Brain microvascular endothelial cell (primary cell): ENCODE data around the gene UTP25.

Source experiments
- DNase-seq: peaks from one replicate; pipeline ENCODE4 v3.0.0-alpha.2; 2020
- H3K27ac ChIP-seq: fragments of 250-450 bp; sonication (Bioruptor Pico); 2 replicates; pipeline ENCODE4 v1.5.1; 2020; ENCODE audit warnings: mild to moderate bottlenecking, moderate library complexity
- H3K27me3 ChIP-seq: fragments of 250-450 bp; sonication (Bioruptor Pico); replicated peaks from 2 replicates; pipeline ENCODE4 v1.5.1; 2020; ENCODE audit warnings: mild to moderate bottlenecking
- H3K36me3 ChIP-seq: fragments of 250-450 bp; sonication (Bioruptor Pico); replicated peaks from 2 replicates; pipeline ENCODE4 v1.5.1; 2020; ENCODE audit warnings: mild to moderate bottlenecking
- H3K4me3 ChIP-seq: 2 replicates; pipeline ENCODE4 v1.5.1; 2011; ENCODE audit warnings: low read depth, mild to moderate bottlenecking, control low read depth, low read length, moderate library complexity
- CTCF ChIP-seq: IDR thresholded peaks from 2 replicates; pipeline ENCODE4 v1.5.1; 2011; ENCODE audit warnings: low read depth, mild to moderate bottlenecking, moderate library complexity, low read length, control low read depth, inconsistent platforms; ENCODE audit errors: missing control alignments
- in situ Hi-C: cut with HindIII; loops from 2 replicates; pipeline ENCODE4 v1.10.0; 2017; ENCODE audit warnings: low sequenced_read_pairs, low pct_ligation_motif_present

Gene UTP25

GRCh38 chr1:209805341-209805781 is 22.4 kb upstream of the UTP25 start:
- Histone ChIP-seq H3K27me3 (no peaks in the 10 kb centered on the region), H3K4me3 (peak overlapping the region; percentile 65), H3K27ac (no peak overlapping the region), H3K36me3 (no peaks in the 10 kb centered on the region)
- no peak for DNase-seq
- in situ Hi-C loops, result no loop called here
- TF ChIP-seq CTCF, result no peak

- Histone ChIP-seq H3K27ac (no peak within 1 kb of the TSS), H3K36me3 (no peaks in the 10 kb centered on the region), H3K27me3 (no peaks in the 10 kb centered on the region), H3K4me3 (peak within 1 kb of the TSS; percentile 65)
- no peak for TF ChIP-seq CTCF
- DNase-seq, result peak; percentile 52
- in situ Hi-C loops, result no loop called here
Measured at GRCh38 chr1:209805875-209806760, 21.7 kb upstream of the UTP25 start, which contains the start of gene IRF6. Gene IRF6 (minus strand): TSS chr1:209806142. CDS start chr1:209801413, 4,729 bp downstream.

- H3K36me3 ChIP-seq, result no peaks in the 10 kb centered on the region
- in situ Hi-C loops, result no loop called here
- H3K27me3 ChIP-seq, result no peaks in the 10 kb centered on the region
- no peak for DNase-seq
- no peak for TF ChIP-seq CTCF
- no peak overlapping the region for H3K4me3 ChIP-seq
- no peak overlapping the region for H3K27ac ChIP-seq
Measured at GRCh38 chr1:209807509-209807908, 20.3 kb upstream of the UTP25 start.

- TF ChIP-seq CTCF, result no peak
- Histone ChIP-seq H3K27me3 (no peaks in the 10 kb centered on the region), H3K27ac (no peak overlapping the region), H3K36me3 (no peaks in the 10 kb centered on the region), H3K4me3 (no peak overlapping the region)
- in situ Hi-C loops, result no loop called here
- peak; percentile 97 for DNase-seq
Measured at GRCh38 chr1:209808059-209808581, 19.7 kb upstream of the UTP25 start.

- in situ Hi-C loops, result no loop called here
- no peaks in the 10 kb centered on the region for H3K36me3 ChIP-seq
- TF ChIP-seq CTCF, result no peak
- no peak overlapping the region for H3K4me3 ChIP-seq
- no peak for DNase-seq
- no peaks in the 10 kb centered on the region for H3K27me3 ChIP-seq
- no peak overlapping the region for H3K27ac ChIP-seq
Measured at GRCh38 chr1:209809611-209810010, 18.2 kb upstream of the UTP25 start.
